IMR-90 (cell line): ENCODE data around the gene MAZ. TPM values are rescaled to one million over a fixed set of nuclear protein-coding genes. Genes with fewer than 3 reads are reported as not detected.

ENCODE experiments used
- ATAC-seq: fragments of 200-7000 bp; cut with Tn5 transposase; 2 replicates; pipeline ENCODE4 v1.9.1; 2020; ENCODE audit warnings: low read depth, mild to moderate bottlenecking, moderate library complexity
- BruUV-seq: library from RNA; stranded (reverse); fragments of 400-500 nt; replicated peaks from 2 replicates; lab custom pipeline; 2021; lab: Mats Ljungman, UMichigan
- CTCF ChIA-PET: fragments of 300-600 bp; formaldehyde crosslinking; extraction: SDS; loops from one replicate; lab custom pipeline; 2021; ENCODE audit warnings: antibody characterized with exemption; lab: Yijun Ruan, JAX
- POLR2A ChIA-PET: fragments of 300-600 bp; sonication (Branson Sonifier 250); formaldehyde crosslinking; loops from one replicate; lab custom pipeline; 2022; ENCODE audit warnings: antibody characterized with exemption; ENCODE audit not compliant: unreplicated experiment; lab: Charles Lee
- DNase-seq: peaks from one replicate; pipeline ENCODE4 v3.0.0; 2013
- H2AFZ ChIP-seq: replicated peaks from 2 replicates; pipeline ENCODE3; 2013; ENCODE audit warnings: low read length, mild to moderate bottlenecking; ENCODE audit not compliant: poor library complexity
- H2AK5ac ChIP-seq: 2 replicates; pipeline ENCODE4 v1.6.1; 2013; ENCODE audit warnings: low read depth, low read length, inconsistent platforms
- H2AK9ac ChIP-seq: replicated peaks from 2 replicates; pipeline ENCODE3; 2013; ENCODE audit warnings: mild to moderate bottlenecking, low read depth, low read length, moderate library complexity; ENCODE audit not compliant: poor library complexity
- H2BK120ac ChIP-seq: 2 replicates; pipeline ENCODE4 v1.6.1; 2013; ENCODE audit warnings: low read depth, low read length, inconsistent platforms
- H2BK15ac ChIP-seq: 3 replicates; pipeline ENCODE4 v1.6.1; 2013; ENCODE audit warnings: low read depth, low read length, inconsistent platforms
- H2BK20ac ChIP-seq: 2 replicates; pipeline ENCODE4 v1.6.1; 2013; ENCODE audit warnings: low read depth, mild to moderate bottlenecking, inconsistent platforms, low read length, moderate library complexity
- H2BK5ac ChIP-seq: 2 replicates; pipeline ENCODE4 v1.6.1; 2013; ENCODE audit warnings: mild to moderate bottlenecking, low read depth, low read length, inconsistent platforms; ENCODE audit not compliant: poor library complexity, severe bottlenecking
- H3K14ac ChIP-seq: replicated peaks from 2 replicates; pipeline ENCODE4 v1.6.1; 2013; ENCODE audit warnings: low read depth, low read length, inconsistent platforms
- H3K18ac ChIP-seq: 2 replicates; pipeline ENCODE4 v1.6.1; 2013; ENCODE audit warnings: low read depth, low read length, control low read depth
- H3K23ac ChIP-seq: 2 replicates; pipeline ENCODE4 v1.6.1; 2013; ENCODE audit warnings: low read depth, low read length, inconsistent platforms
- H3K27ac ChIP-seq: 2 replicates; pipeline ENCODE4 v1.5.1; 2013; ENCODE audit warnings: mild to moderate bottlenecking, control low read depth, low read length; ENCODE audit not compliant: insufficient read depth
- H3K27me3 ChIP-seq: 2 replicates; pipeline ENCODE4 v1.6.1; 2013; ENCODE audit warnings: low read length; ENCODE audit not compliant: control insufficient read depth, insufficient read depth
- H3K36me3 ChIP-seq: 2 replicates; pipeline ENCODE4 v1.6.1; 2013; ENCODE audit warnings: low read length, mixed read lengths; ENCODE audit not compliant: control insufficient read depth, insufficient read depth
- H3K4ac ChIP-seq: 2 replicates; pipeline ENCODE4 v1.6.1; 2013; ENCODE audit warnings: low read depth, low read length, inconsistent platforms
- H3K4me1 ChIP-seq: 2 replicates; pipeline ENCODE4 v1.6.1; 2013; ENCODE audit warnings: low read length, mixed read lengths; ENCODE audit not compliant: control insufficient read depth, insufficient read depth
- H3K4me2 ChIP-seq: 2 replicates; pipeline ENCODE4 v1.6.1; 2013; ENCODE audit warnings: low read depth, mild to moderate bottlenecking, control low read depth, low read length, moderate library complexity
- H3K4me3 ChIP-seq: 2 replicates; pipeline ENCODE4 v1.5.1; 2013; ENCODE audit warnings: low read depth, mild to moderate bottlenecking, control low read depth, low read length, moderate library complexity; ENCODE audit not compliant: insufficient read depth
- H3K56ac ChIP-seq: 2 replicates; pipeline ENCODE4 v1.6.1; 2013; ENCODE audit warnings: low read length, inconsistent platforms; ENCODE audit not compliant: insufficient read depth; ENCODE audit errors: extremely low read depth
- H3K79me1 ChIP-seq, 2 experiments: 2 replicates each; pipeline ENCODE4 v1.6.1; 2013; ENCODE audit warnings: low read length in 2 of 2, inconsistent platforms in 1 of 2, low read depth in 1 of 2
- H3K9ac ChIP-seq: 2 replicates; pipeline ENCODE4 v1.6.1; 2013; ENCODE audit warnings: low read depth, low read length, control low read depth
- H3K9me1 ChIP-seq: 2 replicates; pipeline ENCODE4 v1.6.1; 2013; ENCODE audit warnings: low read length, inconsistent platforms; ENCODE audit not compliant: insufficient read depth
- H3K9me3 ChIP-seq: 2 replicates; pipeline ENCODE4 v1.6.1; 2013; ENCODE audit warnings: low read length; ENCODE audit not compliant: control insufficient read depth, insufficient read depth
- H4K20me1 ChIP-seq: 2 replicates; pipeline ENCODE4 v1.6.1; 2013; ENCODE audit warnings: low read length, inconsistent platforms; ENCODE audit not compliant: insufficient read depth
- H4K5ac ChIP-seq: 2 replicates; pipeline ENCODE4 v1.6.1; 2013; ENCODE audit warnings: mild to moderate bottlenecking, low read depth, low read length, control low read depth
- H4K8ac ChIP-seq, 2 experiments: 2 replicates each; pipeline ENCODE4 v1.6.1; 2013; ENCODE audit warnings: low read depth in 2 of 2, low read length in 2 of 2, control low read depth in 1 of 2, inconsistent platforms in 1 of 2
- H4K91ac ChIP-seq: 2 replicates; pipeline ENCODE4 v1.6.1; 2013; ENCODE audit warnings: low read depth, low read length, inconsistent platforms; ENCODE audit not compliant: insufficient read depth
- BHLHE40 ChIP-seq: fragments of 150-350 bp; IDR thresholded peaks from 2 replicates; pipeline ENCODE4 v1.6.1; 2016; ENCODE audit warnings: mild to moderate bottlenecking, low read depth, low read length
- CEBPB ChIP-seq: IDR thresholded peaks from 2 replicates; pipeline ENCODE4 v1.6.1; 2012; ENCODE audit warnings: low read depth, low read length, improper control_type of control experiment
- FOS ChIP-seq: fragments of 150-350 bp; IDR thresholded peaks from 2 replicates; pipeline ENCODE4 v1.6.1; 2016; ENCODE audit warnings: low read depth, low read length
- MAFK ChIP-seq: IDR thresholded peaks from 2 replicates; pipeline ENCODE4 v1.6.1; 2012; ENCODE audit warnings: low read depth, low read length, improper control_type of control experiment
- MAZ ChIP-seq: IDR thresholded peaks from 2 replicates; pipeline ENCODE4 v1.6.1; 2012; ENCODE audit warnings: low read depth, mild to moderate bottlenecking, low read length, improper control_type of control experiment, moderate library complexity, borderline replicate concordance
- MXI1 ChIP-seq: IDR thresholded peaks from 2 replicates; pipeline ENCODE4 v1.6.1; 2012; ENCODE audit warnings: low read depth, mild to moderate bottlenecking, low read length, moderate library complexity, borderline replicate concordance
- NFE2L2 ChIP-seq: fragments of 150-350 bp; IDR thresholded peaks from 2 replicates; pipeline ENCODE4 v1.6.1; 2016; ENCODE audit warnings: low read depth, mild to moderate bottlenecking, low read length
- POLR2A ChIP-seq: IDR thresholded peaks from 2 replicates; pipeline ENCODE4 v1.6.1; 2012; ENCODE audit warnings: mild to moderate bottlenecking, low read depth, low read length
- RAD21 ChIP-seq: IDR thresholded peaks from 2 replicates; pipeline ENCODE4 v1.6.1; 2012; ENCODE audit warnings: low read length, improper control_type of control experiment
- SMC3 ChIP-seq: fragments of 150-350 bp; IDR thresholded peaks from 2 replicates; pipeline ENCODE4 v1.6.1; 2016; ENCODE audit warnings: low read depth, mild to moderate bottlenecking, antibody characterized with exemption, low read length, moderate library complexity
- WGBS, 2 experiments: methylation state at CpG; one replicate each; pipeline versions ENCODE4 v1.1.5 to v1.1.7; 2013; ENCODE audit warnings: missing lambda C conversion rate in 2 of 2; ENCODE audit not compliant: insufficient read length in 1 of 2; ENCODE audit errors: extremely low coverage in 2 of 2; 5-methylcytosine and 5-hydroxymethylcytosine counted together
- dilution Hi-C: fragments of 300-500 bp; cut with HindIII; formaldehyde crosslinking; loops from one replicate; pipeline ENCODE4 v1.14.3; 2018; ENCODE audit warnings: low sequenced_read_pairs; ENCODE audit not compliant: unreplicated experiment
- in situ Hi-C: fragments of 300-500 bp; cut with MboI; formaldehyde crosslinking; loops from 3 replicates; pipeline ENCODE4 v1.14.3; 2019; ENCODE audit warnings: low sequenced_read_pairs, inconsistent platforms, mixed read lengths
- intact Hi-C: fragments of 100-400 bp; cut with micrococcal nuclease; formaldehyde crosslinking; loops from 2 replicates; pipeline ENCODE4 v1.10.0; 2022
- polyA plus RNA-seq, 3 experiments: library from polyadenylated mRNA; depleted of rRNA; stranded (reverse); fragments of >200 nt; gene quantifications; 2 replicates each; pipeline ENCODE4 v1.2.3, GENCODE V29; 2012; ENCODE audit warnings: low replicate concordance in 1 of 3
- total RNA-seq: library from RNA; depleted of rRNA; stranded (reverse); fragments of >200 nt; gene quantifications from 2 replicates; pipeline ENCODE4 v1.2.3, GENCODE V29; 2012
- TF ChIP-seq, protein P1 (sequence below): fragments of 150-350 bp; IDR thresholded peaks from 2 replicates; pipeline ENCODE4 v1.6.1; 2017; ENCODE audit warnings: mild to moderate bottlenecking, antibody characterized with exemption, low read length, low read depth
- TF ChIP-seq, protein P2 (sequence below): conservative IDR thresholded peaks from 2 replicates; pipeline ENCODE4 v1.5.1; 2012; ENCODE audit warnings: mild to moderate bottlenecking, low read depth, low read length, improper control_type of control experiment
- TF ChIP-seq, protein P3 (sequence below): fragments of 150-350 bp; IDR thresholded peaks from 2 replicates; pipeline ENCODE4 v1.6.1; 2016; ENCODE audit warnings: low read depth, mild to moderate bottlenecking, low read length, moderate library complexity, borderline replicate concordance

The MAZ gene
- total and polyA plus RNA-seq, 2 of the 4 experiments (the other 2 are of a cell fraction), result 113 to 138 TPM

DNA sequence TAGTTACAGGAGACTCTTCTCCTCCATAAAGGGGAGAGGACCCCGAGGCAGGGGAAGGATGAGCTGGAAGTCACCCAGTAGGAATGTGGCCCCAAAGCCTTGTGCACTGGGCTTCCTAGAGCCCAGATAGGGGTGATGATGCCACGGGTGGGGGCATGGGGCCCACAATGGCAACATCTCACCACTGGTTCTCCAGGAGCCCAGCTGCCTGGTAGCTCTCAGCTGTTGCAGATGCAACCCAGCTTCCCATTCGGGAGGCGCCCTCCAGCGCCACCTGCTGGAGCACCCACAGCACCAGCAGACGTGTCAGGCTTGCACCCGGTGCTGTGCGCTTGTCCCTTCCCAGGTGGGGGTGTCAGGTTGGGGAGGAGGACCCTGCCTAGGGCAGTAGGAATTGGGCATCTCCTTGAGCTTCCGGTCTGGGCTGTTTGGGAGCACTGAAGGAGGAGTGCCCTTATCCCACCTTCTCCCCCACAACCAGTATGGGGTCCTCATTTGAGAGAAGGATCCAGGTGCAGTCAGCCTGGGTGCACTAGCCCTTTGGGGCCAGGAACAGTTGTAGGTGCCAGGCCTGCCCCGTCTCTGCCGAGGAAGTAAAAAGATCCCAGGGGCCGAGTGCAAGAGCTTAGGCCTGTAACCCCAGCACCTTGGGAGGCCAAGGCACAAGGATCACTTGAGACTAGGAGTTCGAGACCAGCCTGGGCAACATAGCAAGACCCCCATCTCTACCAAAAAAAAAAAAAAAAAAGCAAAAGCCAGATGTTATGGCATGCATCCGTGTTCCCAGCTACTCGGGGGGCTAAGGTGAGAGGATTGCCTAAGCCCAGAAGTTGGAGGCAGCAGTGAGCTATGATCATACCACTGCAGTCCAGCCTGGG, 42.3 kb downstream of the MAZ start:
- no peak overlapping the region for H2BK15ac ChIP-seq
- H3K4ac ChIP-seq, result no peak overlapping the region
- H2BK120ac ChIP-seq, result no peak overlapping the region
- H2AFZ ChIP-seq, result peak overlapping the region; percentile 61
- no peaks in the 10 kb centered on the region for H4K20me1 ChIP-seq
- 80% methylated on average over 1 of the region's 15 CpGs; no CpG with 5 or more reads in 1 of the 2 experiments for WGBS, 2 experiments
- no peak overlapping the region for H3K18ac ChIP-seq
- H2BK20ac ChIP-seq, result no peak overlapping the region
- in situ Hi-C loops (no loop called here), dilution Hi-C loops (no loop called here), intact Hi-C loops (loop anchor here (1.0 kb wide), 2 partner anchors 41 to 148 kb away; no protein-coding TSS in a partner anchor)
- H3K27me3 ChIP-seq, result no peaks in the 10 kb centered on the region
- no peaks in the 10 kb centered on the region for H3K9me3 ChIP-seq
- no peak overlapping the region for H3K9ac ChIP-seq
- H3K4me3 ChIP-seq, result no peak overlapping the region
- H3K56ac ChIP-seq, result no peak overlapping the region
- no peak overlapping the region for H3K14ac ChIP-seq
- no peak overlapping the region for H2AK5ac ChIP-seq
- no peak overlapping the region for H2BK5ac ChIP-seq
- H3K36me3 ChIP-seq, result peaks cover 46% of the 10 kb centered on the region
- H4K91ac ChIP-seq, result no peak overlapping the region
- ATAC-seq (peak; percentile 84), DNase-seq (peak; percentile 63)
- H3K9me1 ChIP-seq, result 0 out of 2 replicates have a peak, but pooled peaks cover 3% of the 10 kb centered on the region
- H3K4me1 ChIP-seq, result no peaks in the 10 kb centered on the region; the same call in 1 of the 2 replicates
- H3K23ac ChIP-seq, result no peak overlapping the region
- no peak overlapping the region for H4K5ac ChIP-seq
- peak overlapping the region; percentile 52 for H2AK9ac ChIP-seq
- H3K4me2 ChIP-seq, result no peak overlapping the region
- ChIA-PET POLR2A (interaction anchor here (0.6 to 1.1 kb wide), 4 partner anchors 29 to 150 kb away, joined by 3 to 6 read pairs (median 4); no protein-coding TSS in a partner anchor), CTCF (interaction anchor here (0.6 to 1.9 kb wide), 14 partner anchors 9 to 72 kb away, joined by 3 to 10 read pairs (median 4); partner anchors contain the start of genes CDIPT, MVP and PAGR1)
- BruUV-seq, result no TSS peak
- peaks cover 0 to 15% of the 10 kb centered on the region in 2 experiments; a peak in 1 of 4 replicates for H3K79me1 ChIP-seq
- H4K8ac ChIP-seq, result no peak overlapping the region
- no peak overlapping the region for H3K27ac ChIP-seq
- TF ChIP-seq, protein P1, sequence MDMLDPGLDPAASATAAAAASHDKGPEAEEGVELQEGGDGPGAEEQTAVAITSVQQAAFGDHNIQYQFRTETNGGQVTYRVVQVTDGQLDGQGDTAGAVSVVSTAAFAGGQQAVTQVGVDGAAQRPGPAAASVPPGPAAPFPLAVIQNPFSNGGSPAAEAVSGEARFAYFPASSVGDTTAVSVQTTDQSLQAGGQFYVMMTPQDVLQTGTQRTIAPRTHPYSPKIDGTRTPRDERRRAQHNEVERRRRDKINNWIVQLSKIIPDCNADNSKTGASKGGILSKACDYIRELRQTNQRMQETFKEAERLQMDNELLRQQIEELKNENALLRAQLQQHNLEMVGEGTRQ, result no peak
- TF ChIP-seq MAFK, result no peak
- TF ChIP-seq FOS, result no peak
- no peak for TF ChIP-seq MAZ
- peak; percentile 76 for TF ChIP-seq RAD21
- TF ChIP-seq, protein P2, sequence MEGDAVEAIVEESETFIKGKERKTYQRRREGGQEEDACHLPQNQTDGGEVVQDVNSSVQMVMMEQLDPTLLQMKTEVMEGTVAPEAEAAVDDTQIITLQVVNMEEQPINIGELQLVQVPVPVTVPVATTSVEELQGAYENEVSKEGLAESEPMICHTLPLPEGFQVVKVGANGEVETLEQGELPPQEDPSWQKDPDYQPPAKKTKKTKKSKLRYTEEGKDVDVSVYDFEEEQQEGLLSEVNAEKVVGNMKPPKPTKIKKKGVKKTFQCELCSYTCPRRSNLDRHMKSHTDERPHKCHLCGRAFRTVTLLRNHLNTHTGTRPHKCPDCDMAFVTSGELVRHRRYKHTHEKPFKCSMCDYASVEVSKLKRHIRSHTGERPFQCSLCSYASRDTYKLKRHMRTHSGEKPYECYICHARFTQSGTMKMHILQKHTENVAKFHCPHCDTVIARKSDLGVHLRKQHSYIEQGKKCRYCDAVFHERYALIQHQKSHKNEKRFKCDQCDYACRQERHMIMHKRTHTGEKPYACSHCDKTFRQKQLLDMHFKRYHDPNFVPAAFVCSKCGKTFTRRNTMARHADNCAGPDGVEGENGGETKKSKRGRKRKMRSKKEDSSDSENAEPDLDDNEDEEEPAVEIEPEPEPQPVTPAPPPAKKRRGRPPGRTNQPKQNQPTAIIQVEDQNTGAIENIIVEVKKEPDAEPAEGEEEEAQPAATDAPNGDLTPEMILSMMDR, result peak; percentile 74
- TF ChIP-seq, protein P3, sequence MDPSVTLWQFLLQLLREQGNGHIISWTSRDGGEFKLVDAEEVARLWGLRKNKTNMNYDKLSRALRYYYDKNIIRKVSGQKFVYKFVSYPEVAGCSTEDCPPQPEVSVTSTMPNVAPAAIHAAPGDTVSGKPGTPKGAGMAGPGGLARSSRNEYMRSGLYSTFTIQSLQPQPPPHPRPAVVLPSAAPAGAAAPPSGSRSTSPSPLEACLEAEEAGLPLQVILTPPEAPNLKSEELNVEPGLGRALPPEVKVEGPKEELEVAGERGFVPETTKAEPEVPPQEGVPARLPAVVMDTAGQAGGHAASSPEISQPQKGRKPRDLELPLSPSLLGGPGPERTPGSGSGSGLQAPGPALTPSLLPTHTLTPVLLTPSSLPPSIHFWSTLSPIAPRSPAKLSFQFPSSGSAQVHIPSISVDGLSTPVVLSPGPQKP, result no peak
- TF ChIP-seq SMC3, result peak; percentile 83
- 0 out of 2 replicates have a peak, but pooled peaks have one; percentile 18 for TF ChIP-seq CEBPB
- TF ChIP-seq MXI1, result no peak
- TF ChIP-seq POLR2A, result no peak
- no peak for TF ChIP-seq BHLHE40
- TF ChIP-seq NFE2L2, result no peak
